NOMO-1 (cell line): ENCODE results near the gene FAM83B.
"Not testable (repeated sequence)": the region's sequence is repeated elsewhere in the genome, so short reads cannot be mapped to it uniquely, and the experiment has no call there.

ENCODE experiments used
- DNase-seq, 2 experiments: peaks; one replicate each; lab custom pipeline; 2025; ENCODE audit not compliant: unreplicated experiment in 2 of 2; lab: John Stamatoyannopoulos, UW

The FAM83B gene

DNA sequence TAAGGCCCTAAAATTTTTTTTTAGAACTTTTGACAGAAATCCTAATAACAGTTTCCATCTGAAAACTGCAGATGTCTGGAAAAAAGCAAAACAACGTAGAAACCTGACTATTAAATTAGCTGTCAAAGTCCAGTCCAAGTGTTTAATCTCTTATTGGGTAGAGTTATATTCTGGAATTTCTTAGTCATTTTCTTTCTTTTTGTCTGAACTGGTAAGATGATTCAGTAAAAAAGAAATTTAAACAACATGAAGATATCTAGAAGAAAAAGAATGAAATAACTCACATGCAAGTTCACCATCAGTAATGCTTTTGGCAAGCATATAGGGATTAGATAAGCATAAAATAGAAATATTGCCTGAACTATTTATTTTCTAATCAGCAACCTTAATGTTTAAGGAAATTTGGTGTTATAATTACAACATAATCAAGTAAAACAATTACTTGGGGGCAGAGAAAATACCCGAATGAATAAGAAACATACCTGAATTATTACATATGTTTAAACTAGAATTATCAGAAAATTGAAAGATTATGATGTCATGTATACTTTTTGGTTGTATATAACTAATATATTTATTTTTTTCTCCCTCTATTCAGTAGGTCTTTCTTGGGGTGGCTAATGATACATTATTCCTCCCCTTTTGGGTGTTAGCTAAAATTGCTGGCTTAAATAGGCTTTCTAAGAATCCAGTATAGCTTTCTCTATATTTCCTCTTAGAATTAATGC, 51.1 kb downstream of the FAM83B start:
- DNase-seq = no peak

DNA sequence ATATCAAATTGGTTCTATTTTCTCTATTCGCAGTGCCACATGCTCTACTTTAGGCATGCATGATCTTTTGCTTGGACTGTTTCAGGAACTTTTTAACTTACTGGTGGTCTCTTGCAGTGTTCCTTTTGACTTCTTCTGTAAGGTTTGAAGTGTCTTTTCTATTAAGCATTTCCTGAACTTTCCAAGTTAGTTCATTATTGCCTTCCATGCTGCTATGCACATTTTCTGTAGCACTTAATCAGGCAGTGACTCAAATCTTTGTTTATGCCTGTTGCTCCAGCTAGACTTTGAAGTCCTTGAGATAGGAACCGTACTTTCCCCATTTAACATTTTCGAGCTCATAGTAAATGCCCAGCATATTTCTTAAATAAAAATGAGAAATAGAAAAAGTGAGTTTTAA, 52.2 kb downstream of the FAM83B start:
- no peak for DNase-seq

DNA sequence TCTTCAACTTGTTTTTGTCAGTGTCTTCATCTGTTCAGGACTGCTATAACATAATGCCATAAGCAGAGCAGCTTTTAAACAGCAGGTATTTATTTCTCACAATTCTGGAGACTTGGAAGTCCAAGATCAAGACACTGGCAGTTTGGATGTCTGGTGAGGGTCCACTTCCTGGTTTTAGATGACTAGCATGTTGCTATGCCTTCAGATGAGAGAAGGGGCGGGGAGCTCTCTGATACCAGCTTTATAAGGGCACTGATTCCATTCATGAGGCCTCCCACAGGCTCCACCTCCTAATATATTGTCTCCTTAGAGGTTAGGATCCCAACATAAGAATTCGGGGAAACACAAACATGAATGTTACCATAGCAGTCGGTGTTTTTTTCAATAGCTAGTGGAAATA, 52.9 kb downstream of the FAM83B start:
- no peak for DNase-seq

DNA sequence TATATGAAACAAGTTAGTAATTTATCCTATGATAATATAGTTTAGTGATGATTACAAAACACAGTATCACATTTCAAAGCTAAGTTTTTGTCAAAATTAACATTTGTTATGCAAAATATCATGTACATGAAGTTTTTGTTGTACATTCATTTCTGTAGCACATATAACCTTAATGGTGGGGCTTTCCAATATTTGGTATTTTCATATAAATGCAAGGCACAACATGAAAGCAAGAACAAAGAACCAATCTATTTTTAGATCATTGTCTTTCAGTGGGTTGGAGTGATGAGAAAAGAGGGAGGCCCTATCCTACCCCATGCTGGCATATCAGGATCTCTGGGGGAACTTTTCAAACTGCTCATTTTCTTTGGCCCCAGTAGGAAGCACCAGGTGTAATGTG, 53.4 kb downstream of the FAM83B start:
- DNase-seq = no peak

DNA sequence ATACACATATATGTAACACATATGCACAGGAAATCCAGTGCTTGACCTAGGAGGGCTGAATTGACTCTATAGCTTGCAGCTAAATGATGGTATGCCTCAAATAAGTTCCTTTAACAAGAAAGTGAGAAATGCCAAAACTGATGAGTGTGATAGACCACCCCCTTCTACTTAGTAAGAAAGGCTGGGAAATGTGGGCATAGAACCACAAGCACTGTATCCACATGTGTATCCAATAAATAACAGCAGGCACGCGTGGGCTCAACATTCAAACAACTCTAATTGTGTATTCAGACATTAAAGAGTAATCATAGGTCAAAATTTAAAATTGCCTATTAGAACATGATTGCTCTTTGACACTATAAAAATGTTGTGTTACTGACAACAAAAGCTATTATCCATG, 54.1 kb downstream of the FAM83B start:
- no peak for DNase-seq

DNA sequence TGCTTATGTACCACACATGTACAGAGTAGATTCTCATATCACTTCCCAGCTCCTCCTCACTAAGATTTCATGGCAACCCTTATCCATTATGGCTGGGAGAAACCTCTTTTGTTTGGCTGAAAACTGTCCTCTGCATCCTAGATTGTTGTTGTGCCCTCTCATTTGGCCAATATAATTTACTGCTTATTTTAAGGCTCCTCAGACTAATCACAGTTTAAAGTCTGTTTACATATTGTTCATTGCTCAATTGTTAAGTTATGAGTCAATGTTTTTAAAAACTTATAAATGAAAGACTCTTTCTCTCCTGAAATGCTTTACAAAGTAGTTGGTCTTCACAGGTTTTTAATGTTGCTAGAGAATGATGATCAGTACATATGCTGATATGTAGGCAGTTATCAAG, 57.3 kb downstream of the FAM83B start:
- no peak for DNase-seq

DNA sequence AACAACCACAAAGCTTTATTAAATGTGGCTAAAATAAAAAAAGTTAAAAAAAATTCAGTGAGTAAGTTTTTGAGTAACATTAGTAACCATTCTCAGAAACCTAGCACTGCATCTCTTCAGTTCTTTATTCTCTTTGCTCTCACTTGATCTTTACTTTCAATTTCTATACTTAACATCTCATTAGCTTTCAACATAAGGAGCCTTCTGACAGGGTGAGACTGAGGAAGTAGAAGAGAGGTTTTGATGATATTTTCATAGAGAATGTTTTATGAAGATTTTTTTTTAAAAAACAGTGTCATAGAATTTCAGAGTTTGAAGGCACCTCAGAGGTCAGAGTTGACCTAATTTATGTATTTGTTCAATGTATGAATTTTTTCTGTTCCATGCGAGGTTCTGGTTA, 60.8 kb downstream of the FAM83B start:
- DNase-seq = peak in 1 of 2 experiments; percentile 15

DNA sequence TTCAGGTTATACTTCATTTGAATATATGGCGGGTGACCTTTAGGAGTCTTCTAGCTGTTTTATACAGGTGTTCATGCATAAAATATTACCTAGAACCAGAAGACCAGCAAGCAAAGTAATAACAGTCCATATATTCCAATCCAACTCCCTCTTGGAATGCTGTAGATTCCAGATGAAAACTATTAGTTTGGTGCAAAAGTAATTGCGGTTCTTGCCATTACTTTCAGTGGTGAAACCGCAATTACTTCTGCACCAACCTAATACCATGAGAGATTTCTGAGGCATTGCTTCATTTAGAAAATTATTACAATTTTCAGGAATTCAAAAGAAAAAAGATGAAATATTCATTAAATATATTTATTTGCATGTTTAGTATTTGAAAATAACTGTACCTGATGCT, 62.6 kb downstream of the FAM83B start:
- DNase-seq = no peak

DNA sequence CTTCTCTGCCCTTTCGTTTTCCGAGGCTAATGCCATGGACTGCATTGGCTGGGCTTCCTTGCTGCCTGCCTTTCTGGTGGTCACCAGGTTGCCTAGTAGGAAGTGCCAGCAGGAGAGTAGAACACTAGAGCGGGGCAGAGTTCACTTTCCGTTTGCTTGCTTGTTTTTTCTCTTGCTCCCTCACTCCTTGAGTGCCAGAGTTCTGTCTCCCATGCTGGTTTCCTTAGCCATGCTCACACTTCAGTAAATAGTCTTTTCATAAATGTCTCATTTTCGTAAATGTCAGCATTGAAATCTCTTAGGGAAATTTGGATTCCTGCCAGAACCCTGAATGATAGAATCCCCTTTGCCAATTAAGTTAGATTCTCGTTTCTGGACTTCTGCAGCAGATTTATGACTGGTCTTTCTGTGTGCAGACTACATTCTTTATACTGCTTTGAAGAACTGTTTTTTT, 63.9 kb downstream of the FAM83B start:
- DNase-seq = no peak

DNA sequence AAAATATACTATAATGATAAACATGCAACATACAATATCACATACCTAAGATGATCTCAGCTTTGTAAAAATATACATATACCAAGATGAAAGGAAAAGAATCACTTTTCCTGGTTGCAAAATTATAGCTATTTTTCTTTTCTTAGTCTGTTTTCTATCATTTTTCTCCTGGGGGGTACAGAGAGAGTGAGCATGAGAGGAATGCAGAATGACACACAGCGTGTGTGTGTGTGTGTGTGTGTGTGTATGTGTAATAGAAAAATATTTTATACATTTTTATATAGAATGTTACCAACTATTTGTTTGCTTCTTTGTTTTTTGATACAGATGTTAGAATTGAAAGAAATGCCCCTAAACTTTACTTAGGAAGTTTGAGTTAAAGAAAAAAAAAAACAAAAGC, 64.3 kb downstream of the FAM83B start:
- DNase-seq = no peak

DNA sequence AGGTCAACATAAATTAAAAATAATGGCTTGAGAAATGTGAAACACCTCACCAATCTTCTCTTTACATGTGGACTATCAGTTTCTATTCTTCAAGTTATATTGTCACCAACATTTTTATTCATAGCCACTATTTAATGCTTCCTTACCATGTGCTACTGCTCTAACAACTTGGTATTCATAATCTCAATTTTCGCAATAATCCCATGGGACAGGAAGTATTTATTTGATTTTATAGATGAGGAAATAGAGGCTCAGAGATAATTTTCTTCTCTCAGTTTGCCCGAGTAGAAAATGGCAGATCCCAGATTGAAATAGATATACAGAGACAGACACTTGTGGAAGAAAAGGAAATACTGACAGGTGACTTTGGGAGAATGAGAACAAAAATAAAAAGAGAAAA, 66.6 kb downstream of the FAM83B start:
- DNase-seq = no peak

DNA sequence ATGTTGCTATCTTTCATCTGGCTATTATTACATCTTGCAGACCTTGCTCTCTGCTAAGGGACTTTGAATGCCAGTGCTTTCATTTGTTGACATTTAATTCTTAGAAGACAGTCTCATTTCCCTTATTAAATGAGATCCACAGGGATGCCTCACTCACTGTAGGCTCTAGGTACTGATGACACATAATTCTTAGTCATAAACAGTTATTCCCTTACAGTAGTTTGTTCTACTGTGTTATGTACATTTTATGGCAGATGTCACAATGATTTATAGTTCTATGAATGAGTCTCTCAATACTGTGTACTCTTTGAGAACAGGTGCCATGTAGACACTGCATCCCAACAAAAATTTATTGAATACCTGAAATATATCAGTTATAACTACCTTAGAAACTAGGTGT, 70.3 kb downstream of the FAM83B start:
- no peak for DNase-seq

DNA sequence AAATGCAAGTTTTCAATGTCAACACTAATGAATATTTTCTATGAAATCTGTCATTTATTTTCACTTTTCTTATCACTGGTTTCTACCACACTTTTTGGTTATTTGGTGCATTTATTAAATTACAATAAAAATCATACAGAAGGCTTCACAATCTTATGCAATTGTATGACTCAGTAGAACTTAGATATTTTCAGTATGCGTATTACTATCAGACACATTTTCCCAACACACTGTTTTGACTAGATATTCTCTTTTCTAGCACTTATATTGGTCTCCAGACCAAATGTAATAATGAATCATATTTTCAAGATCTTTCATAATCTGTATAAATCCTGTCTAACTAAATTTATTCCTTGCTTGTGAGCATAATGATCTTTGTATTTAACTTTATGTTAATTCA, 74.1 kb downstream of the FAM83B start:
- no peak for DNase-seq

DNA sequence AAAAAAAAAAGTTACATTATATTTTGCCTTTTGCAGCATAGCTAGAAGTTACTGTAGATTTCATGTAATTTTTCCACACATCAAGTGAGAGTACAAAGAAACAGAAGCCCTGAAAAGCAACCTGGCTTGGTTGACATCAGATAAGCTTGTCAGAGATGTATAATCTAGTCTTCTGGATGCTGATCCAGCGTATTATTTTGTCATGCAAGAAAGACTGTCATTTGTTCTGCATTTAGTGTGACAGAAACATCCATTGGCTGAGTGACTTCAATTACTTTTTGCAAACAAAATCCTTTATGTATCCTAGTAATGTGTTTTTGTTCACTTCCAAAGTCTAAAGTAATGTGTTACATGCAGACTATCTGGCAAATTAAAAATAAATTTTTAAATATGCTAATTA, 75.3 kb downstream of the FAM83B start:
- no peak for DNase-seq

DNA sequence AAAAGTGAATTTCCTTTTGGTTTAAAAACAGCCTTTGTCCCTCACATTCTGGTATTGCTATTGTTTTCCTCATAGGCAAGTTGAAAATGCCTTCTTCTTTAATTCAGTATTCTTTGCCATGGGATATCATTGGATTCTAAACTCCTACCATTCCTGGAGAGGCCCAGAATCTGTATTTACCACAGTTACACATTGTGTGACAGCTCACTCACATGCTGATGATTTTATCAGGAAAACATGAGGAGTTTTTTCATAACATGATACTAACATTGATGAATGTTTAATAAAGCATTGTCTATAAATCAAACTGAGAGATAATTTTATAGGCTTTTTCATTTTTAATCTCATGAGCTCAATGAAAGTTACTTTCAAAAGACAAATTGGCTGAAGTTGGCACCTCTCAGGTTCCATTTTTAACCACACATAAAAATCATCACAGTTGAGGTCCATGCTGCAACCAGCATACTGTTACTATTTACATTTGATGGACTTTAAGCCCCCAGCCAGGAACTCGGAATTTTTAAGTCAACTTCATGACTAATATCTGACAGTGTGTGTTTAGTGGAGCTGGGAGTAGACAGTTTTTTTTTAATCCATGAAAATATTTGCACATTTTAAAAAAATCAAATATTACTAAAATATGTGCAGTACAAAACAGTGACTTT, 82.8 kb downstream of the FAM83B start:
- DNase-seq = no peak

DNA sequence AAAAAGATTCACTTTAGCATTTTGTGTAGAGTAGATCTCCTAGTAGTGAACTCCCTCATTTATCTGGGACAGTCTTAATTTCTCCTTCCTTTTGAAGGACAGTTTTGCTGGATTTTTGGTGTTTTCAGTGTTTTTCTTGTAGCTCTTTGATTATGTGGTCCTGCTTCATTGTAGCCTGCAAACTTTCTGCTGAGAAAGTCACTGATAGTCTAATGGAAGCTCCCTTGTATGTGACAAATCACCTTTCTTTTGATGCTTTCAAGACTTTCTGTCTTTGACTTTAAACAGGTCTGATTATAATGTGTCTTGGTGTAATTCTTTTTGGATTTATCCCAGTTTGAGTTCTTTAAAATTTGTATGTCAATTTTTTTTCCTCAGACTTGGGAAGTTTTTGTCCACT, 86.1 kb downstream of the FAM83B start:
- DNase-seq = no peak

DNA sequence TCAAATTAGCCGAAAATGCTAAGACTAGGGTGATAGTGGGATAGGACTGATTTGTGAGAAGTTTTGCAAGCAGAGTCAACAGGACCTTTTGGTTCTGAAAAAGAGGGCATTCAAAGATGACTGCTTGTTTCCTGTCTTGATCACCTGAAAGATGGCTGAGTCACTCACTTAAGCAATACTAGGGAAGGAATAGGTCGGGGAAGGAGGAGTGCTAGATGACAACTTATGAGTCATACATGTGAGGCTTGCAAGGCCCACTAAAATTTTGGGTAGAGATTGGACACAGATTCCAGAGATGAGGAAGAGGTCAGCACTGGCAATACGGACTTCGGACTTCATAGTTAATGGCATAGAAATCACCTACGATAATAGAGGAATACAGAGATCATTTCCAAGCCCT, 89.2 kb downstream of the FAM83B start:
- DNase-seq = no peak

DNA sequence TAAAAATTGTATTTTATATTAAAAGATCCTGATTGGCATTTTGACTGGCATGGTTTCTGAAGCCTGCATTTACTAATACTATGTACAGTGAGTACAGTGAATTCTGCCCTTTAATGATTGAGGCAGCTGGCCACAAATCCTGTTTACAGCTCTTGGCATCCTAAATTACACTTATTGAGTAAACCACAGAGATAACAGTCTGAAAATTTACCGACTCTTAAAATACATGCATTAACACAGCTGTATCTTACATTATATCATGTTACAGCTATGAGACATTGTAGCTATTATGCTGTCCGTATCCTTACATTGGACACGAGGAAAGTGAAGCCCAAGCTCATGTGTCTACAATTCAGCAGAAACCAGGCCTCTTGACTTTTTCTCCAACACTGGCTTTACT, 90.8 kb downstream of the FAM83B start:
- no peak for DNase-seq

DNA sequence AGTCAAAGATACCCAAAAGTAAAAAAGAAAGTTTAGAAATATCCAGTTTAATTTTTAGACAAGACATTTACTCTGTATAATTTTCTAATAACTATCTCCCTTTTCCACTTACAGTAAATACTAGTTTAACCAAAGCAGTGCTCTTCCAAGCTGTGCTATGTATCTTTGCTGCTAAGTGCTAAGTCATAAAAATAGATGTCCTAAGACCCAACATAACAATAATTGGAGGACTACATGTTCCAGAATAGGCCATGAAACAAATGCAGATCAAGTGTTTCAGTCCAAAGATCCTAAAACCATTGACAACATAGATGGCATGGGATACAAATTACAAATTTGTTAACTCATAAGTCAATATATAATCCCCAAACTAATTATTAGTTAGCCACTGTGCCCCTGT, 111.1 kb downstream of the FAM83B start:
- DNase-seq = no peak

DNA sequence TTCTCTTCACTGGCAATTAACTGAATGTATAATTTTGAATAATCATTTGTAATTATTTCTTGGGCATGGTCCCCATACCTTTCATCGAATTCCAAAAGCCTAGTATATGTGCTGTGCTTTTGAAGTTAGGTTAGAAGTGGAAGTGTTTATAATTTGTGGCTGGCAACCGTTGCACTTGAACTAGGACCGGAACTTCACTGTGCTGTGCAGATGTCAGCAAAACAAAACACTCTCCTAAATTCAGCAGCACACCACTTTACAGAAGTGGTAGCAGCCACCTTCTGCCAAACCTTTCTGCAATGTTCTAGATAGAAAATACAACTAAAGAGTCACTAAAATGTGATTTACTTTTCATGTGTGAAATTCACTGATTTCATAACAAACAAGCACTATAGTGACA, 111.9 kb downstream of the FAM83B start:
- DNase-seq = no peak

DNA sequence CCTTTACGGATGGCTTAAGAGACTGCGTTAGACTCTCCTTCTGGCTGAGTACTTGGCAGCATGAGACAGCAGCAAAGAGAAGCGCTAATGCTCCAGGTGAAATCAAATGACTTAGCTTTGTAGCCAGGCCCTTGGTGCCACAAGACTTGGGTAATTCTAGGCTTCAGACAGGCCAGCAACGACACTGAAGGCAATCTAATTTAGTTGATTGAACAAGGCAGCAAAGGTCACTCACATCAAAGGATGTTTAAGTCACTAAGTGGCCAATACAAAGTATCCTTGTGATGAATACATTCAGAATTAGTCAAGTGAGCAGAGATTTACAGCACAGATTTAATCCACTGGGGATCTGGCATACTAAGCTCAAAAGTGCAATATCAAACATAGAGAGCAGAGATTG, 113.2 kb downstream of the FAM83B start:
- DNase-seq = no peak

DNA sequence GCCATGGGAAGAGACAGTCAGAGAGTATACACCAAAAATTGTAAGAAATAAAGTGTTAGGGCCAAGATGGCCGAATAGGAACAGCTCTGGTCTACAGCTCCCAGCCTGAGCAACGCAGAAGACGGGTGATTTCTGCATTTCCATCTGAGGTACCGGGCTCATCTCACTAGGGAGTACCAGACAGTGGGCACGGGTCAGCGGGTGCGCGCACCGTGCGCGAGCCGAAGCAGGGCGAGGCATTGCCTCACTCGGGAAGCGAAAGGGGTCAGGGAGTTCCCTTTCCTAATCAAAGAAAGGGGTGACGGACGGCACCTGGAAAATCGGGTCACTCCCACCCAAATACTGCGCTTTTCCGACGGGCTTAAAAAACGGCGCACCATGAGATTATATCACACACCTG, 114.8 kb downstream of the FAM83B start:
- not testable (repeated sequence) for DNase-seq

DNA sequence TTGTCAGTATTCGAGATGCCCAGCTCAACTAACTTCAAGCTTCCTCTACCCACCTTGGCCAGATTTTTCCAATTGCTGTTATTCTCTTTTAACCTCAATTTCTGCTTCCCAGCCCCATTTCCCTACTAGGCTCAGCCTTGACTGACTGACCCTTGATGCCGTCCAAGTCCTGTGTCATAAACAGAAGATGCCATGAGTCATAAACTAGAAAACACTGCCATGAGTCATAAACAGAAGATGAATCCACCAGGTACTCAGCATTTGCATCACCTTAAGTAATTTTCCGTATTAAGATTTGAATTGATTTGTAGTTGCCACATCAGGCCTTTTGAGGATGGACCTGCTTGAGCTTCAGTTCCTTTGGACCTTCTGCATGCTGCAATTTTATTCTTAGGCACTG, 123.8 kb downstream of the FAM83B start:
- no peak for DNase-seq
